Kidney capillary endothelial cell (primary cell): ENCODE measurements around the gene CAPN11.
A peak's percentile ranks its signal among the peaks of the same experiment; 100 is the strongest.
"Not testable (repeated sequence)": the region's sequence is repeated elsewhere in the genome, so short reads cannot be mapped to it uniquely, and the experiment has no call there.

Source experiments
- DNase-seq: peaks from one replicate; pipeline ENCODE4 v3.0.0-alpha.2; 2018; ENCODE audit warnings: low spot score

CAPN11 gene

DNA sequence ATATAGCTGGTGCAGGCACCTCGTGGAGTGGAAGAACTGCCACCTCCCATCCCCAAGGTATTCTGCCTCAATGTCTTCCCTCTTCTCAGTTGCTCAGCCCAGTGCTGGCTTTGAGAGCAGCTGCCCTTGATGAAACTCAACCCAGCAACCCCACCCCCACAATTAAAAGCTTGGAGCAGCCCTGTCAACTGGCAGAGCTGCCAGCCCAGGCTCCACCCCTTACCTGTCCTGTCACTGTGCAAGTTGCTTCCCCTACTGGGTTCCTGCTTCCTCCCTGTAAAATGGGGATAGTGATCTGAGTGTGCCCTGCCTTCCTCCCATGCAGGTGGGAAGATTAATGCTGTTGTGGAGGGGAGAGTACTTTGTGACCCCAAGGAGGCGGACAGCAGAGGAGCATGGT is 26.7 kb upstream of the CAPN11 start:
- DNase-seq, result no peak

GRCh38 chr6:44132476-44132875 is 26.1 kb upstream of the CAPN11 start:
- DNase-seq, result no peak

DNA sequence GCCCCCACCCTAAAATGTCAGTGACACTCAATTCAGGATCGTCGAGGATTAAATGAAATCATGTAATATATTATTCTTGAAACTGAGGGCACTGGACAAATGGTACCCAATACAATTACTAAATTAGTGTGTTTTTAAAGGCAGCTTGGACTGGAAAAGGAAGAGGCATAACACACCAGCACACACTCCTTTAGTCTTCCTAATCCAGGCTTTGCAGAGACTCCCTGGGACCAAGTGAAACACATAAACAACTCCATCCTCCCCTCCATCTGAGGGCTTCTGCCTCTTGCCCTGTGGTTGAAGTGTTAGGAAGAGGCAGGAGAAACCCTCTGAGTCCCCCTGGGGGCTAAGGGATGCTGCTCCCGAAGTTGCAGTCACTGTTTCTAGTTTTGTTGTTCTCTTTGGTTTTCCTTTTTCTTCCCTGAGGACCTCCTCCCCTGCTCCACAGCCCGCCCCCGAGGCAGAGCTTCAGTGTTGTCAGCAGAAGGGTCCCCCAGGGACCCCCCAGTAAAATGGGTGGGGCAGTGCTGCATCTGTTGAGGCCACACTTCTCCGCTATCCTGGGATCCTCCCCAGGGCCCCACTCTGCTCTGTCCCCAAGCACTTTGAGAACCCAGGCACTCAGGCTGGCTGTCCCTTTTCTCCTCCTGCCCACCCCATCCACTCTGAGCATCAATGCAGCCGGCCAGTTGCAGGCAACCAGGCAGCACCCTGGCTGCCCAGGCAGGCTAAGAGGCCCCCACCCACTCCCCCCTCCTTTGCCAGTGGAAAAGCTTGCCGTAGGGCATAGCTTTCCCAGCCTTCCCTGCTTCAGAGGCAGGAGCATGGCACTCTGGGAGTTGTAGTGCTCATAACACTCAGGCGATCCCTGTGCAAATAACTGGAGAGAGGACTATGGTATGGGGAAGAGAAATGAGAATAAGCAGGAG is 25.4 kb upstream of the CAPN11 start:
- DNase-seq, result no peak

DNA sequence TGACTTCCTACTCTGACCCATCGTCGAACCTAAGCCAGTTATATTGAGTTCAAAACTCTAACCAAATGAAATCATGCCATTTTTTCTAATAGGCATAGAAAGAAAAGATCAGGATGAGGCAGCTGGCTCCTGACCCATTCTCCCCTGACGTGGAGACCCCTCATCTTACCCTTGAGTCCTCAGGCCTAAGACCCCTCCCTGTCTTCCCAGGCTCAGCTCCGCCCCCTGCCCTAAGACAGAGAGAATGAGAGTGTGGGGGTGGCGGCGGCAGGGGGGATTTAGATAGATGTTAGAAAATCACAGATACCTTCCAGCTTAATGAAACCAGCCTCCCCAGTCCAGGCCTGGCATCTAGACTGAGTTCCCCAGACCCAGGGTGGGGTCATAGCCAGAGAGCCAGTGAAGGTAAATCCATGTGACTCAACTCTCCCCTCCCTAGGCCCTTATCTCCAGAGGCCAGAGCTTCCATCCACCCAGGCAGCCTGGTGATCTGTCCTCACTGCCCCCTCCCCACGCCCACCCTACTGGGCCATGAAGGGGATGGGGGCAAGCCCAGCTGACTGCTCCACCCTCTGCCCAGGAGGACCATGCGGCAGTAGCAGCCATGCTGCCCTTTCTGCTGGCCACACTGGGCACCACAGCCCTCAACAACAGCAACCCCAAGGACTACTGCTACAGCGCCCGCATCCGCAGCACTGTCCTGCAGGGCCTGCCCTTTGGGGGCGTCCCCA is 24.5 kb upstream of the CAPN11 start:
- no peak for DNase-seq

GRCh38 chr6:44135173-44135758 is 23.4 kb upstream of the CAPN11 start:
- DNase-seq, result no peak

DNA sequence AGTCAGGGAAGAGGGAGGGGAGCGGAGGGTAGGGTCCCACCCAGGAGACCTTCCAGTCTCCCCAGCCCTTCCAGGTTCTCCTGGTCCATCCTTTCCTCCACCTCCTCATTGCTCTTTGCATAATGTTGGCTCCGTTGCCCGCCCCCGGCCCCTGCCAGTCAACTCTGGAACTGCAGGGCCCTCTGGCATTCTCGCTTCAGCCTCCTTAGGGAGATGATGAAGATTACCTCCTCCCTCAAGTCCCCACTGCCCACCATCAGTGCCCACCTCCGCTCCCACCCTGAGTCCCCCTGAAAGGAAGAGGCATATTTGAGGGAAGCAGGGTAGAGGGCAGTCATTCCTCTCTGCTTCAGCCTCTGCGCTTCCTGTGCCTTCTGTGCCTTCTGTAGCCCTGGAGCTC is 22.7 kb upstream of the CAPN11 start:
- no peak for DNase-seq

- DNase-seq, result no peak
These were observed 19.8 kb upstream of the CAPN11 start for GRCh38 chr6:44138717-44139350.

DNA sequence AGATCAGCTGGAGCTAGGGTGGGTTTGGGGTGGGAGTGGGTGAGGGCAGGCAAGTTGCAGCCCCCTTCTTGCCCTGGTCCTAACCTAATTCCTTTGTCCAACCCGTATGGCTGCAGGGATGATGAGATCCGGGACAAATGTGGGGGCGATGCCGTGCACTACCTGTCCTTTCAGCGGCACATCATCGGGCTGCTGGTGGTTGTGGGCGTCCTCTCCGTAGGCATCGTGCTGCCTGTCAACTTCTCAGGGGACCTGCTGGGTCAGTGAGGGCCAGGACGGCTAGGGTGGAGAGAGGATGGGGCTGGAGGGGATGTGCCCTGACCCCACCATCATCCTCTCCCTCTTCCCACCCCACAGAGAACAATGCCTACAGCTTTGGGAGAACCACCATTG is 19.3 kb upstream of the CAPN11 start:
- no peak for DNase-seq

DNA sequence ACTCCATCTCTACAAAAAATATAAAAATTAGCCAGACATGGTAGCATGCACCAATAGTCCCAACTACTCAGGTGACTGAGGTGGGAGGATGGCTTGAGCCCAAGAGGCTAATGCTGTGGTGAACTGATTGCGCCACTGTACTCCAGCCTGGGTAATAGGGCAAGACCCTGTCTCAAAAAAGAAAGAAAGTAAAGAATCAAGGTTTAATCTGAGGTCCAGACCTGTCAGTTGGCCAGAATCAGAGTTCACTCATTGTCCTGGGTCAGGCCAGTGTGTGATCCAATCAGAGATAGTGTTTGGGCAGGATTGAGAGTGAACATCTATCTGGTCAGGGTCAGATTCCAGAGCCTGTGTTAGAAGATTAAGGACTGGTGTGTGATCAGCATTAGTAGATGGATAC is 15.8 kb upstream of the CAPN11 start:
- DNase-seq, result no peak

DNA sequence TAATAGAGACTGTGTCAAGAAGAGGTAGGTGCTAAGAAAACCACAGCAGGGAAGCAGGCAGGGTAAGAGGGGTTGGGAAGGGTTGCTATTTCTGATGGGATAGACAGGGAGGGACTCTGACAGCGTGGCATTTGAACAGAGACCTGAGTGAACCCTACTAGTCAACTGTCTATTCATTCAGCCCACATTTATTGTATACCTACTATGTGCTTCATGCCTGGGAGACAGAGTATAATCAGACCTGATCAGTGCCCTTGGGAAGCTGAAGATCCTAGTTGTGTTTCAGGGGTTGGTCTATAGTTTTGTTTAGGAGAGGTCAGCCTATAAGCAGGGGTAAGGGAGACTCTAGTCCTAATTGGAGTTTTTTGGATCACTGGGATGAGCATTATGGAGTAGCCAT is 14.9 kb upstream of the CAPN11 start:
- no peak for DNase-seq

DNA sequence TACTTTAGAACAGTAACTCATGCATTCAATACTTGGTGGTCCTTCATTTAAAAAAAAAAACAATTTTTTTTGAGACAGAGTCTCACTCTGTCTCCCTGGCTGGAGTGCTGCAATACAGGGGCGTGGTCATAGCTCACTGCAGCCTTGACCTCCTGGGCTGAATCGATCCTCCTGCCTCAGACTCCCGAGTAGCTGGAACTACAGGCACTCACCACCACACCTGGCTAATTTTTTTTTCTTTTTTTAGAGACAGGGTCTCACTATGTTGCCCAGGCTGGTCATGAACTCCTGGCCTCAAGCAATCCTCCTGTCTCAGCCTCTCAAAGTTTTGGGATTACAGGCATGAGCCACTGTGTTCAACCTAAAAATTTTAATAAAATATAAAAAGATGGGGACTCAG is 14.1 kb upstream of the CAPN11 start:
- DNase-seq, result not testable (repeated sequence)

- no peak for DNase-seq
These were observed 12.8 kb upstream of the CAPN11 start for GRCh38 chr6:44145839-44146238.

DNA sequence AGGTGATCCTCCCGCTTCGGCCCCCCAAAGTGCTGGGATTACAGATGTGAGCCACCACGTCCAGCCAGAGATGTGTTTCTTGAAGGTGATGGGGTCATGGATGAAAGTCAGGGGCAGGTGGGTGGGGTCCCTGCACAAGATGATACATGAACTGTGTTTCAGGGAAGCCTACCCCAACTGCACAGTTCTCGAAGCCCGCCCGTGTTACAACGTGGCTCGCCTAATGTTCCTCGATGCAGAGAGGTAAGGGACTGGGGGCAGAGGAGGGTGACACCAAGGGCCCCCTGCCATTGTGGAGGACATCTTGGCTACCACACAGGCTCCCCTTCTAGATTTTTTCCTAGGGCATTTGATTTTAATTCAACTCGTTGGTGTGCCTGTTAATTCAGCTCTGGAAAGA is 11.9 kb upstream of the CAPN11 start:
- DNase-seq, result no peak

DNA sequence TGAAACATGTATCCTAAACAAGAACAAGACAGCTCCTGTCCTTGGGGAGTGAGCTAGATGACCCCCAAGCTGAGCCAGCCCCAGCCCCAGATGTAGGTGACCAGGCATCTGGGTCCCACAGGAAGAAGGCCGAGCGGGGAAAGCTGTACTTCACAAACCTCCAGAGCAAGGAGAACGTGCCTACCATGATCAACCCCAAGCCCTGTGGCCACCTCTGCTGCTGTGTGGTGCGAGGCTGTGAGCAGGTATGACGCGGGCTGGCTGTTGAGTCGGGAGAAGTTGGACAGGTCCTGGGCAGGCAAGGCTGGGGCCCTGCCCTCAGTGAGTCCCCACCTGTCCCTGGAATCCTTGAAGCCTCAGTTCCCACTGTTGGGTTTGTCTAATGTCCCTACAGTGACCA is 11.4 kb upstream of the CAPN11 start:
- no peak for DNase-seq

- no peak for DNase-seq
These were observed 10.3 kb upstream of the CAPN11 start for GRCh38 chr6:44148306-44148705.

GRCh38 chr6:44149369-44150012 is 9.1 kb upstream of the CAPN11 start:
- no peak for DNase-seq

- DNase-seq, result no peak
These were observed 8.2 kb upstream of the CAPN11 start for GRCh38 chr6:44150317-44150917.

DNA sequence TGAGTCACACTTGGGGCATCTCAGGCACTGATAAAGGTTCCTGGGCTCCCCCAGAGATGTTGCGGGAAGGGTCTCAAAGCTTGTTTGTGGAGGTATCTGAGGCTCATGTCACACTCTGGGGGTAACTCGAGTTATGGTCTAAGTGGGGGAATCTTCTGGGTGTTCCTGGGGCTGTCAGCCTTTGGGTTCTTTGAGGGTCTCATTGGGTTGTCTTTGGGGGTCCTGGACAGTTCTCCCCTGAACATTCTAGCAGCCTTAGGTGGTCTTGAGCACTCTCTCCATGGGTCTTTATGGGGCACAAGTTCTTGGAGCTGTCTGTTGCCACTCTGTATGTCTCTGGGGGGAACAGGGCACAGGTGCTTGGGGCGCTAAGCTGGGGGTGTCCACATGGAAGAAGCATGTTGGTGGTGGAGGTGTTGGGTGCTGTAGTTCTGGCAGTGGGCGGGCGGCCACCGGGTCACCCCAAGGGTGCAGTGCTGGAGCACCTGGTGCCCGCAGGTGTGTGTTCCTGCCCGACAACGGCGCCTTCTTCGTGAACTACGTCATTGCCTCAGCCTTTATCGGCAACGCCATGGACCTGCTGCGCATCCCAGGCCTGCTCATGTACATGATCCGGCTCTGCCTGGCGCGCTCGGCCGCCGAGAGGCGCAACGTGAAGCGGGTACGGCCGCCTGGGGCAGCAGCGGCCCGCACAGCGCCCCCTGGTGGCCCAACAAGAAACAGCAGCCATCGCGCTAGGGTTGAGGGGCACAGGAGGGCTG is 7.1 kb upstream of the CAPN11 start:
- DNase-seq, result peak; percentile 51

- DNase-seq, result no peak
These were observed 6.5 kb upstream of the CAPN11 start for GRCh38 chr6:44152109-44152461.

DNA sequence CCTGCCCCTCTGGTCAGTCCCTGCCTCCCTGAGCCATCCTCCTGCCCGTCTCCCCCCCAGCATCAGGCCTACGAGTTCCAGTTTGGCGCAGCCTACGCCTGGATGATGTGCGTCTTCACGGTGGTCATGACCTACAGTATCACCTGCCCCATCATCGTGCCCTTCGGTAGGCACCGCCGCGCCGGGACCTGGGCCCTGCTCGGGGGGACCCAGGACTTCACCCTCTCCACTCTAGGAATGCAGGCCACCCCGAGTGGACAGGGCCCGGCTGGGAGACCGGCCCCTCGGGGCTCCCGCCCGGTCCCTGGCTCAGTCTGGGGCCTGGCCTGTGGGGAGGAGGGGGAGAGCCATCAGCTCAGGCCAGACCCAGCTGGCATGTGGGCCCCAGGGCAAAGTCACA is 6.1 kb upstream of the CAPN11 start:
- DNase-seq, result no peak

DNA sequence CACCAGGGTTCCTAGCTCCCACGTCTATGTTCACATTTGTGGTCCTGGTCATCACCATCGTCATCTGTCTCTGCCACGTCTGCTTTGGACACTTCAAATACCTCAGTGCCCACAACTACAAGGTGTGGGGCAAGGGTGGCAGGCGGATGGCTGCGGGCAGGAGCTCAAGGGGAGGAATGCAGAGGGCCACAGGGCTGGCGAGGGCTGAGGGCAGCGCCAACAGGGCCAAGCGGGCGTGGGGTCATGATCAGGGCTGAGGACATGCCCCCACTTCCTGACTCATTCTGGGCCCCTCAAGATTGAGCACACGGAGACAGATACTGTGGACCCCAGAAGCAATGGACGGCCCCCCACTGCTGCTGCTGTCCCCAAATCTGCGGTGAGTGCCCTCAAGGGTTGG is 4.6 kb upstream of the CAPN11 start:
- no peak for DNase-seq
